Lower lobe of right lung (tissue), 2 donors: ENCODE data around the gene POMGNT2. TPM values are rescaled to one million over a fixed set of nuclear protein-coding genes. Genes with fewer than 3 reads are reported as not detected.

Experiments
- ATAC-seq, 2 donors: fragments of 200-7000 bp; cut with Tn5 transposase; one replicate each; pipeline ENCODE4 v1.9.1; 2020 to 2022; ENCODE audit warnings: mild to moderate bottlenecking in 2 of 2, moderate library complexity in 2 of 2
- DNase-seq: peaks from one replicate; pipeline ENCODE4 v3.0.0-alpha.2; 2020
- H3K27ac ChIP-seq: fragments of 200-600 bp; one replicate; pipeline ENCODE4 v1.8.0; 2022
- H3K27me3 ChIP-seq: fragments of 200-600 bp; one replicate; pipeline ENCODE4 v1.8.0; 2022; ENCODE audit warnings: low read depth
- H3K36me3 ChIP-seq: fragments of 200-600 bp; one replicate; pipeline ENCODE4 v1.8.0; 2022; ENCODE audit warnings: mild to moderate bottlenecking
- H3K4me1 ChIP-seq: fragments of 200-600 bp; one replicate; pipeline ENCODE4 v1.8.0; 2022
- H3K4me3 ChIP-seq: fragments of 200-600 bp; one replicate; pipeline ENCODE4 v1.8.0; 2022; ENCODE audit warnings: mild to moderate bottlenecking
- H3K9me3 ChIP-seq: fragments of 200-600 bp; one replicate; pipeline ENCODE4 v1.8.0; 2022
- CTCF ChIP-seq: fragments of 200-600 bp; IDR thresholded peaks from one replicate; pipeline ENCODE4 v1.8.0; 2022; ENCODE audit warnings: antibody characterized with exemption, mild to moderate bottlenecking
- intact Hi-C: fragments of 100-400 bp; cut with DNase I; formaldehyde crosslinking; loops from one replicate; pipeline ENCODE4 v1.11.0; 2022
- total RNA-seq: library from RNA; stranded (reverse); fragmentation: NEBNext Ultra II Directional; extraction: Animal tissue kit (Norgen Biotek cat#: 25700); gene quantifications from one replicate; pipeline ENCODE4 v1.2.1, GENCODE V29; 2021
- donor health status: DM: no; HTN: yes; CAD: no; lungs with severe emphysema.

Gene POMGNT2
- total RNA-seq, 1 donor from 2014 or later, result 9.9 TPM

DNA sequence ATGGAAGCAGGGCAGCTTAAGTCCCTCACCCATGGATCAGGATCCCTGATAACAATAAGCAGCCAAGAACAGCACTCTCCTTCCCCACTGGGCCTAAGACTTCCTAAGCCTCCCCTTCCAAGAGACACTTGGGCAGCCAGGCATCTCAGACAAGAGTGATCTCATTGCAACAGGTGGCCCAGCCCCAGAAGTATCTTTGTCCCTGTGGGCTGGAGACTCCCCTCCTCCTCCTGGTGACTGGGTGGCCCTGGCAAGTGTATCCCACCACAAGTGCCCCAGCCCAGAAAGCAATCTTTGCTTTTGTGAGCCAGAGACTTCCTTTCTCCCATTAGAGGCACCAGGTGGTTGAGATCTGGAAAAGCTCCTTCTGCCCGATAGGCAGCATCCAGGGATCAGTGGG is 40.7 kb upstream of the POMGNT2 start:
- Histone ChIP-seq H3K36me3 (no peaks in the 10 kb centered on the region), H3K9me3 (no peaks in the 10 kb centered on the region), H3K4me3 (no peak overlapping the region), H3K27me3 (no peaks in the 10 kb centered on the region), H3K27ac (no peak overlapping the region), H3K4me1 (no peaks in the 10 kb centered on the region)
- intact Hi-C loops, result no loop called here
- no peak for TF ChIP-seq CTCF
- DNase-seq, result no peak
- no peak for ATAC-seq

DNA sequence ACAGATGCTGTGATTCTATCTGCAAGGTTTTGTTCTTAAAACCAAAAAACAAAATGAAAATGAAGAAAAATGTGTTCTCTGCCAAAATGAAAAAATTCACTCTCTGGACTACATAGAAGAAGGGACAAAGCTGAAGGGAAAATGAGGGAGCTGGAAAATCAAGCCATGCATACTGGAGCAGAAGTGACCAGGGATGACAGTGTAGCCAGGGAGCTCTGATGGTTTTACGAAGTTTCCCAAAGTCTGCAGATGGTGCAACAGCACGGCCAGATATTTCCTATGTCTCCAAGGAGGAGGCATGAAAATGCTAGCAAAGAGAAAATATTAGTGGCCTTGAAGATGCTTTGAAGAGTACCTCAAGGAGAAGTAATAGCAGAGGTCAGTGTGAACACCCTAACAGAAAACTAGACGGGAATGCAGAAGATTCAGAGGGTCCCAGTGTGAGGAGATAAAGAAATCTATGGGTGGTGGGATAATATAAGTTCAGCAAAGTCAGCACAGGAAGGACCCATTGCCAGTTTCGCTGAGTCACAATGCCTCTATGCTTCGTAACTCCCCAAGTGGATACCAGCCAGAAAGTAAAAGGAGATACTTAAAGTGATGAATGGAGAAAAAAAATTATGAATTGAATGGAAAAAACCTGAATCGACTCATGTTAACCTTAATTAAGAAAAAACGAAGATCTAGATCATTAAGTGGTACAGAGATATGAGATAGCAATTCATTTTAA is 39.0 kb upstream of the POMGNT2 start:
- no peak for TF ChIP-seq CTCF
- Histone ChIP-seq H3K27ac (no peak overlapping the region), H3K9me3 (no peaks in the 10 kb centered on the region), H3K4me1 (no peaks in the 10 kb centered on the region), H3K4me3 (no peak overlapping the region), H3K27me3 (no peaks in the 10 kb centered on the region), H3K36me3 (no peaks in the 10 kb centered on the region)
- intact Hi-C loops, result no loop called here
- DNase-seq (no peak), ATAC-seq (no peak)

DNA sequence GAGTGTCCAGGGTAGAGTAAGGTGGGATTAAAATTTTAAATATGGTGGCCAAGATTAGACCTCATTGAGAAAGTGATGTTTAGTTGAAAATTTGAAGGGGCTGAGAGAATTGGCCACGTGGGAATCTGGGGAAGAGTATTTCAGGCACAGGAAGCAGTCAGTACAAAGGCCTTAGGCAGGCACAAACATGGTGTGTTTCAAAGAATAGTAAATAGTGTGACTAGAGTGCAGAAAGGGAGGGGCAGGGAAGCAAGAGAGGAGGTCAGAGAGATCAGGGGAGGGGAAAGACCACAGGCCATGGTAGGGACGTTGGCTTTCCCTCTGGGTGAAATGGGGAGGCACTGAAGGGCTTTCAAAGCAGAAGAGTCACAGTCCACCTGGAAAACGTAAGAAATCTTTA is 36.6 kb upstream of the POMGNT2 start:
- no peak for ATAC-seq
- H3K27ac ChIP-seq, result no peak overlapping the region
- no peaks in the 10 kb centered on the region for H3K9me3 ChIP-seq
- no peak overlapping the region for H3K4me3 ChIP-seq
- TF ChIP-seq CTCF, result no peak
- H3K36me3 ChIP-seq, result no peaks in the 10 kb centered on the region
- DNase-seq, result no peak
- intact Hi-C loops, result no loop called here
- no peaks in the 10 kb centered on the region for H3K4me1 ChIP-seq
- no peaks in the 10 kb centered on the region for H3K27me3 ChIP-seq

DNA sequence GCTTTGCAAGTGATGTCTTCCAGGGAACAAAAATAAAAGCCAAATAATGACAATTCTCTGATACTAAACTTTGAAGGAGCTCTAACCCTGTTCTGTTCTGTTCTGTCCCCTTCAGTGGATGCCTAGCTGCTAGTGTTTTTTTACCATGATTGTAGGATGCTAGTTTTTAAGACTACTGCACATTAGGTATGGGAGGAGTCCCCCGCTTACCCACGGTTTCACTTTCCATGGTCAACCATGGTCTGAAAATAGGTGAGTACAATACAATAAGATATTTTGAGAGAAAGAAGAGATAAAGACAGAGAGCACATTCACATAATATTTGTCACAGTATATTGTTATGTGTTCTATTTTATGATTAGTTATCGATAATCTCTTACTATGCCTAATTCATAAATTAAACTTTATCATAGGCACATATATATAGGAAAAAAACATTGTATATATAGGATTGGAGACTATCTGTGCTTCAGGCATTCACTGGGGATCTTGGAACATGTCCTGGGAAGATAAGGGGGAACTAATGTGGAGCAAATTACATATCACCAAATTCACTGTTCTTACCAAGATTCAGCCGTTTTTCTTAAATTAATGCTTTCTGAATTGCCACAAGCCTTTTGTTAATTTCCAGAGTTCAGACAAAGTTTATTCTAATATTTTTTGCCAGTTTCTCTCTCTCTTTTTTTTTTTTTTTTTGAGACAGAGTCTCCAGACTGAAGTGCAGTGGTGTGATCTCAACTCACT is 32.8 kb upstream of the POMGNT2 start:
- Histone ChIP-seq H3K9me3 (no peaks in the 10 kb centered on the region), H3K4me1 (no peaks in the 10 kb centered on the region), H3K27me3 (no peaks in the 10 kb centered on the region), H3K27ac (no peak overlapping the region), H3K36me3 (no peaks in the 10 kb centered on the region), H3K4me3 (no peak overlapping the region)
- DNase-seq (no peak), ATAC-seq (no peak)
- TF ChIP-seq CTCF, result no peak
- intact Hi-C loops, result no loop called here

GRCh38 chr3:43132870-43133636 is 27.2 kb upstream of the POMGNT2 start:
- no peaks in the 10 kb centered on the region for H3K9me3 ChIP-seq
- ATAC-seq (no peak), DNase-seq (no peak)
- H3K4me1 ChIP-seq, result no peaks in the 10 kb centered on the region
- H3K36me3 ChIP-seq, result no peaks in the 10 kb centered on the region
- no peak overlapping the region for H3K4me3 ChIP-seq
- H3K27ac ChIP-seq, result no peak overlapping the region
- H3K27me3 ChIP-seq, result no peaks in the 10 kb centered on the region
- no peak for TF ChIP-seq CTCF
- intact Hi-C loops, result no loop called here
